GM21381 (cell line): ENCODE results near the gene WDR75.

Experiments
- ATAC-seq: cut with Tn5 transposase; IDR thresholded peaks from one replicate; pipeline ENCODE4 v1.9.1; 2021; ENCODE audit warnings: mild to moderate bottlenecking, moderate library complexity; ENCODE audit not compliant: unreplicated experiment

The WDR75 gene

DNA sequence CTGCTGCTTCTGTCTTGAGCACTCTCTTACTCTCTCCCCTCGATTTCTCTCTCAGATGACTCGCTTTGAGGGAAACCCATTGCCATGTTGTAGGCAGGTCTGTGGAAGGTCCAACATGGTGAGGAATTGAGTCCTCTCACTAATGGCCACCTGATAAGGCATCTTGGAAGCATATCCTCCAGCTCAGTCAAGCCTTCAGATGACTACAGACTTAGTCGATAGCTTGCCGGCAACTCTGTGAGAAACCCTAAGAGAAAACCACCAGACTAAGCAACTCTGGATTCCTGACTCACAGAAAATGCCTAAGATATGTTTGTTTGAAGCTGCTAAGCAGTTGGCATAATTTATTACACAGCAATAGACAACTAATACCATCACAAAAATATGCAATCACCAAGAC, 51.2 kb downstream of the WDR75 start:
- ATAC-seq, result no peak

DNA sequence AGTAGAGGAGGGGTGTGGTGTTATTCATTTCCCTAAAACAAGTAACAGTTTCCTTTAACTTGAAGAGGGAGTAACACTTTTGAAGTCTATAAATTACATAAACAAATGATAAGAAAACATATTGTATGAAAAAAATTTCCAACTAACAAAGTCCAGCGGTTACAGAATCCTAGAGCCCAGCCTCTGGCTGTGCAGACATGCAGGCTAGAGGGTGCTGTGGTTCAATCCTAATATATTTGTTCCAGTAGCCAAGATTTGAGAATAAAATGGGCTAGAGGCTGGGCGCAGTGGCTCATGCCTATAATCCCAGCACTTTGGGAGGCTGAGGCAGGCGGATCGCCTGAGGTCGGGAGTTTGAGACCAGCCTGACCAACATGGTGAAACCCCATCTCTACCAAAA, 56.9 kb downstream of the WDR75 start:
- ATAC-seq, result no peak

DNA sequence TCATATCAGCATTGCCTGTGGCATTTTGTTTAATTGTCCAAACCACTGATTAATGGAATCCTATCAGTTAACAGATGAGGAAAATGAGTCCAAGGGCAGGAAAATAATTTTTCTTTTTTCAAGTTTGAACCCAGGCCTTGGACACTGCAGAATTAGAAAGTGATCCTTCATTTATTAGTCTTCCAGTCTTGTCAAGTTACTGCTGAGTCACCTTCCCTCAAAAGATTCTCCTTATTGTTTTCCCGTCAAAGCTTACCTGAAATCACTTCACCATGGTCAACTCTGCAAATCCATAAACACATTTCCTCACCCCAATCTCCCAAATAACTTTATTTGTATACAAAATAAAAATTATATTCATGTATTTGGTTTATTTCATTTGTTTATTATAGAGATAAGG, 57.9 kb downstream of the WDR75 start:
- ATAC-seq, result no peak

DNA sequence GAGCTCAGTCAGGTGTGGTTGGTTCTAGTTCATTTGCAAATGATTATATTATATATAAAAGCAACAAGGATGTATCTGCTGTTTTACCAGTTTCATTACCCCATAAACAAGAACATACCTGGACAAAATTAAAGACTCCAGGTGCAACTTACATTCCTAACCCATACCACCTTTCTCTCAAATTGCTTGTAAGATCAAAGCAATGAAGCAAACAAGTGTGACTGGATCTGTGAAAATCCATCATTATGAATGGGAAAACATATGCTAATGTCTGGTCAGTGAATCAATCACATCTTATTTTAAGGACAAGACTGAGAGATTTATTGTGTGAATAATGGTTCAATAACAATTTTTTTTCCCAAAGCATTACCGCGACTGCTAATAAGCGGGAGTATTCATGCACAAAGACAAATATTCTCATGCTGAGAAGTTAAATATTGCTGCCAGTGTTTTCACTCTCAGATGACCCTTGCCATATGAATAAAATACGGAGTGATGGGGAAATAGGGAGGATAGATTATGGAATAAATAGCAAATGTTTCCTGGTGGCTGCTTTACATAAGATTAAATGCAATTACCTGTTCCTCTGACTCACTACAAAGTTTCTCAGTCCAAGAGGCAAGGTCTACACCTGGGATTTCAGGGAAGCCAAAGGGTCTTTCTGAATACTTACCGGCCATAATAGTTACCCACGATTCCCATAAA, 59.3 kb downstream of the WDR75 start:
- no peak for ATAC-seq

DNA sequence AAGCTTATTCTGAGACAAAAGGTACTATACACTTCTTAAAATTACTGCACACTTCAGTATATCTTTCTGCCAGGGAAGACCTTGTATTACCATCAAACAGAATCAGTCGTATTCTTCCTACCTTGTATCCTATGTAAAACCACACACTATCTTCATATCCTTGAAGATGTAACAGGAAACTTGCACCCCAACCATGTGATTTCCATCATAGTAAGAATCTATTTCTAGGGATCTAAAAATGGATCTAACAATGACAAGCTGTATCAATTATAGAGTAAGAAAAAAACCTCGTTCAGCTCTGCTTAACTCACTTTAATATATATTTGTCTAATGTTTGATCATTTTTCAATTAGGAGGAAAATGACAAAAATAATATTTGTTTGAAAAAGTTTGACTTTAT, 60.2 kb downstream of the WDR75 start:
- ATAC-seq, result no peak

DNA sequence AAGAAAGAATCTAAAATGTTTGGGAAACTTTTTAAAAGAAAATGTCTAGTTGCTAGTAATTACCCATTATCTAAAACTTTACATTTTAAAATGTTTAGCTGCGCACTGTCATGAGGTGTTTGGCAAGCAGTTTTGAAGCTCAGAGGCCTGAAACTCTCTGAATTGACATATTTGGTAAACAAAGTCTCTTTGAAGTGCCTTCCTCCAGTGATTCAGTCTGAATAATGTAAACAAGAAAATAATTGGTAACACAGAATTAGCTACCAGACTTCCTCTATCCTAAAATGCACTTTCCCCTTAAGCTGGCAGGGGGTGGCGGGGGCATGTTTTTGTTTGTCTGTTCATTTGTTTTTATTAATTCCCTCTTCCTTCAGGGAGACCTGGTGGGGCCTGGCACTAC, 61.4 kb downstream of the WDR75 start:
- ATAC-seq, result no peak

DNA sequence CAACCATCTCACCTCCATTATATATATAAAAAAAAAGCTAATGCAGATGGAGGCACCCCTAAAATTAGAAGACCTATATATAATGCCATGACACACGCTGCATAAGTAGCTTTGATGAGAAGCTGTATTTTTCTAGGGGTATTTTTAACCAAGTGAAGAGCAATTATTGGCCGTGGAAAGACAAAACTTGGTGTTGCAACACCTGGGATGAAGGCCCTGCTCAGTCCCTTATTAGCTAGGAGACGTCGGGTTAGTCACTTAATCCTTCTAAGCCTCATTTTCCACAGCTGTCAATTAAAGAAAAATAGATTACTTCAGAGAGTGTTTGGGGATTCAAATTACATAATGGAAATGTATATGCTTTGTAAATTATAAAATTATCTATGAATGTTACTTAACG, 63.0 kb downstream of the WDR75 start:
- no peak for ATAC-seq

DNA sequence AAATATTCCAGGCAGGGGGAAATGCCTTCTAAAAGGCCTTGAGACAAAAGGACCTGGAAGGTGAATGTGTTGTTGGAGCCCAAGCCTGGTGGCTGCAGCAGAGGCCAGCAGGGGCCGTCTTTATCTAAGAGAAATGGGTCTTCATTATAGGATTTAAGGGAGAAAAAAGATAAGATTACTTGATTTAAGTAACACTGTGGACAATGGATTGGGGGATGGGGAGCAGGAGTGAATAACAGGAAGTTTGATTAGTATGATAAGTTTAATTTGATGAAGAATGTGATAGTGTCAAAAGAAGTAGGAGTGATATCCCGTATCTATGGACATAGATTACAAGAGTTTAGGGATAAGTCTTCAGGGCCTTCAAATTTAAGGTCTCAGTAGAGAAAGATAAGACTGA, 64.2 kb downstream of the WDR75 start:
- ATAC-seq, result no peak

DNA sequence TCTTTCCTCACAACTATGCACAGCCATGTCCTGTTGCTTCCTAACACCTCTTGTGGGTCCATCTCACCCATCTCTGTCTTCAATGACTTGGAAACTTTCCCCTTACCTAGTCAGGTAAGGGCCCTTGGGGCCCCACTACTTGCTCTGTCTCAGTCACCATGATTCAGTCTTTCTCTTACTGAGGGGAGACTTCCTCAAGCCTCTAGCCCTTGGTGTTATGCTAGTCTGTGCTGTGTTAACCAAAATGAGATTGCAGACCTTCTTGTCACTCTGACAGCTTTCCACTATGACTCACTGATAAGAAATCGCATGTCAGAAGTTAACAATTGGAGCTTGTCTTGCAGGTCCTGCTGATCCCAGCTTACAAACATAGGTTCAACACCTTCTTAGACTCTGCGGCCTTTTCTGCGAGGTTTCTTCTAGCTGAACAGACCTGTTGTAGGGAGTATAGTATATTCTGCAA, 65.3 kb downstream of the WDR75 start:
- no peak for ATAC-seq

DNA sequence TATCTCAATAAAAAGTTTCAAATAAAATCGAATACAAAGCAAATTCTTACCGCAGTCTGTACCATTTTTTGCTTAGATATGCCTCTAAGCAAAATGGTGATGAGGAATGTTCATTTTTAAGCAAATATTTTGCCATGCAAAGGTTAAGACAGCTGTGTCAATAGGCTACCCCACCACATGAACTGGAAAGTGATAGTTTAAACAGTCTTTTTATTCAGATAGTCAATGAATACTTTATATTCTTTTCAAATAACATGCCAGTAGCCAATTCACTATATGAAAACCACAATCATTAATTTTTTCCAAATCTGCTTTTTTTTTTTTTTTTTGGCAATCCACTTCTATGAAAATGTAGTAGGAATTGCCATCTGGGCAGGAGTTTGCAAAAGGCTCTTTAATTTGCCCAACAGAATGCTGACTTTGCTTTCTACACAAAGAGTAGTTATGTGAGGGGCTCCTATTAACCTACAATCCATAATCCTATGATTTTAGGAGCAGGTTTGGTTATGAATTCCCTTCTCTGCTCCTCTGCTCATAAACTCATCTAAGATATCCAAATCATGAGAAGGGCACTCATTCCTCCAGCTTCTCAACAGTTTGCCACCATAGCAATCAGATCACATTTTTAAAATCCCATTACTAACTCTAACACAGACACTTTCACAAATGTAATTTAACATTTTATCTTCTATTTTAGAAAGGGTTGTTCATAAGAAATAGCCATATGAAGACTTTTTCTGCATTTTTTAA, 70.1 kb downstream of the WDR75 start:
- ATAC-seq, result no peak

DNA sequence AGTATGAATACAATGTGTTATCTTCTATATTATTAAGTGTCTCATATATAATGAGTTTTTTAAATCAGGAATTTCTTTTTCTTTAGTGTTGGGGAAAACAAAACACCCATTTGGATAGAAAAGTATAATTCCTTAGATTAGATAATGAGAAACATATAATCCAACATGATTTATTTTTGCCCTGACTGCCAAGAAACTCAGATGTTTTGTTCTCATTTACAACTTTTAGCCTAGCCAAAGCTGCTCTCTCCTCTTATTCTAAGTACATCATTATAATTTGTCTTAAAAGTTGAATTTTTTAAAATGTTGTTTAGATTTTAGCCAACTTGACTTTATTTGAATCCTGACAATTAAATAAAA, 70.7 kb downstream of the WDR75 start:
- ATAC-seq, result no peak

DNA sequence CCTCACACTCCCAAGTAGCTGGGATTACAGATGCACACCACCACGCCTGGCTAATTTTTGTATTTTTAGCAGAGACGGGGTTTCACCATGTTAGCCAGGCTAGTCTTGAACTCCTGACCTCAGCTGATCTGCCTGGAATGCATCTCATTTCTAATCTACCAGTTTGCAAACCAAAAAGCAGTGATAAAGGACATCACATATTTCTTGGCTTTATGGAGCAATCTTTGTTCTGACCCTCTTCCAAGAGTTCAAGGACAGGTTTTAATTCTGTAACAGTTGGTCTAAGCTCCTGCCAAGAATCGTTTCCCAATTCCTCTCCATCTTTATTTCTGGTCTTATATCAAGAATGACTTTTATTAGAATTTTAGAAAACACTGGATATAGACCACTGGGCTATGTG, 71.6 kb downstream of the WDR75 start:
- no peak for ATAC-seq

DNA sequence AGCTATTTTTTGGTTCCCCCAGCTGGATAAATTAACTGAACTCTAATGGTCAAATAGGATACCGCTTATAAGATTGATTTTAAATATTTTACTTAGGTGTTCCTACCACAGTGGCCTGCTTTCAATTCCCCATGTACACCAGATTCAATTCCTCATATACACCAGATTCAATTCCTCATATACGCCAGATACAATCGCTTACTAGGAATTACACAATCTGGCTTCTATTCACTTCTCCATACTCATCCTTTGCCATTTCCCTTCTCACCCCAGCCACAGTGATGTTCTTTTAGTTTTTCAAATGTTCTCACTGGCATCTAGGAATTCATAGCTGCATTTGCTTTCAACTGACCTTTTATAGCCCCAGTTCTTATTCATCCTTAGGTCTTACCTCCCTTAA, 72.8 kb downstream of the WDR75 start:
- ATAC-seq, result no peak

DNA sequence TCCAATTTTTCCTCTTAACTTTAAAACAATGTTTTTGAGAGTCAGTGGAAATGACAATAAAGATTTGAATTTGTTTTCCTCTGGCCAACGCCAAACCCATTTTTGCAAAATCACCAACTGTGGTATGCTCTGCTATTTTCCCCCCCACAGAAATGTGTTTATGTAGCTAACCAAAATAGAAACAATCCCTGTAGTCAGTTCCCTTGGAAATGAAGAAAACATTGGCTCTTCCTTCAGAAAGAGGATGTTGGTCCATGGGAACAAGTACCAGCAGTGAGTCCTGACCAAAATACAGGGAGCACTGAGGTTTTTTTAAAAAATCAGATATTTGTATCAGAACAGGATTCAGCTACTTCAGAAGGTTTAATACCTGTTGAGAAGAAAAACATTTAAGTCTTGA, 74.0 kb downstream of the WDR75 start:
- no peak for ATAC-seq

DNA sequence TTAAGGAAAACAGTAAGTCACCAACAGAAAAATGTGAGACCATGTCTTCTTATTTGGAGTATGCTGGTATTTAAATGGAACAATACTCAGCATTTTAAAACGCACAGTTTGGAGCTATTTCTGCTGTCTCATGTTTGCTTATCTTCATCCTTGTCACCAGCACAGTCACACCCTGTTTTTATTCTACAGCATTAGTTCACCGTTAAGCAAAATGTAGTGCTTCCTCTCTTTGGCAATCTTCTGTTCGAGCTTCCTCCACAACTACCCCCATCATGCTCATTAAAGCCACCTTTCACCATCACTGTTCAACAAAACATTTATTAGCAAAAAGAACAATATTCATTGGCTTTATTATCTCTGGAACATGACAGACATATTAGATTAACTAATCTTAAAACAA, 75.3 kb downstream of the WDR75 start:
- ATAC-seq, result no peak

DNA sequence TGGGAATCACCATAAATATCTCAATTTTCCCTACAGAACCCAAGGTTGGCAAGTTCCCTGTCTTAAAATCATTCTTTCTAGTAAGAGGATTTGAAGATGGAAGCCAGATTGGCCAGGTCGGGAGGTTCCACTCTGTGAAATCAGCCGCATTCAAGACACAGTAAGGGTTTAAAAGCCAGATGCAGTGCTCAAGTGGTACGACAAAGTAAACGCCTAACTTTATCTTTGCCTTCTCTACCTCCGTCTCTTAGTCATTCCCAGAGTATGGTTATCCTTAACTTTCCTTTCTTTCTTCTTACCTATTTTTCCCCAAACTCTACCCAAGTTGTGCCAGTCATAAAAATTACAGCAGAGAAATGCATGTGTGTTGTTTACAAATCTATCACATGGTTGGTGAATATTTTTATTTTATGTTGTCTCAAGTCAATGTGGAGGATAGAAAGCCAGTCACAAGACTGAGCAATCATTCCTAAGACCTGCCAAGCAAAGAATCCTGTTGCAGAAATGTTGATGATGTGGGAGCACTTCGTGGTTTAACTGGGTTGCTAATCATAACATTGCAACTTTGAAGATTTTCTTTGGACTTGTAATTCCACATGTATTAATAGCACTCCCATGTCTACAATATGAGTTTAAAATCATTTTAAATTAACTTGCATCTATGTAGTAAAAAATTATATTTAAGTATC, 76.7 kb downstream of the WDR75 start:
- no peak for ATAC-seq

DNA sequence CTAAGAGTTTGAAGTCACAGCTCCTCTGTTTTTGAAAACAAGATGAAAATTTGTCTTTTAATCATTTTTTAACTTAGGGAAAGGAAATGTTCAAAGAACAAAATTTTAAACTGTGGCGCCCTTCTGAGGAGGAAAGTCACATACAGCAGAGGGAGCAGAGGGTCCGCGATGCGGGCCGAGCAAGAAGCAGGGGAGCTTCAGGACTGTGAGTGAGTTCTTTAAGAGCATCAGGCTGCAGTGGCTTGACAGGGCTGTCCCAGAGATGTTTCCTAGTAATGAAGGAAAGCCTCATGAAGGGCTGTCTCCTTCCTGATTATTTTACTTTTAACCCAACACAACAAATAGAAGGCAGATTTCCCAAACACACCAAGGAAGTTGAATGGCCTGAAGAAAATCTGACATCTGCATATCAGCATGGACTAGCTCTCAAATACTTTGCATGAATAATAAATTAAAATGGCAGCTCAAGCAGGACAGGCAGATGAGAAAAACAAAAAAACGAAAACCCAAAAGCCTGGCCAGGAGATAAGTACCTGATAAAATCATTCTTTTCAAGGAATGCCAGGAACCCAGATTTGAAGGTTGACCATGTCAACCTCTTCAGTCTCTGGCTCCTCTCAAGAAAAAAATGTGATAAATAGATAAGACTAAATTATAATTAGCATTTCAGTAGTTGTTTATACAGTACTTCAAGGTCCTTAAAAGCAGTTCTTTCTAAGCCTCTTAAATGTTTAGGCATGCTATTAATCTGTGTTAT, 78.5 kb downstream of the WDR75 start:
- no peak for ATAC-seq

DNA sequence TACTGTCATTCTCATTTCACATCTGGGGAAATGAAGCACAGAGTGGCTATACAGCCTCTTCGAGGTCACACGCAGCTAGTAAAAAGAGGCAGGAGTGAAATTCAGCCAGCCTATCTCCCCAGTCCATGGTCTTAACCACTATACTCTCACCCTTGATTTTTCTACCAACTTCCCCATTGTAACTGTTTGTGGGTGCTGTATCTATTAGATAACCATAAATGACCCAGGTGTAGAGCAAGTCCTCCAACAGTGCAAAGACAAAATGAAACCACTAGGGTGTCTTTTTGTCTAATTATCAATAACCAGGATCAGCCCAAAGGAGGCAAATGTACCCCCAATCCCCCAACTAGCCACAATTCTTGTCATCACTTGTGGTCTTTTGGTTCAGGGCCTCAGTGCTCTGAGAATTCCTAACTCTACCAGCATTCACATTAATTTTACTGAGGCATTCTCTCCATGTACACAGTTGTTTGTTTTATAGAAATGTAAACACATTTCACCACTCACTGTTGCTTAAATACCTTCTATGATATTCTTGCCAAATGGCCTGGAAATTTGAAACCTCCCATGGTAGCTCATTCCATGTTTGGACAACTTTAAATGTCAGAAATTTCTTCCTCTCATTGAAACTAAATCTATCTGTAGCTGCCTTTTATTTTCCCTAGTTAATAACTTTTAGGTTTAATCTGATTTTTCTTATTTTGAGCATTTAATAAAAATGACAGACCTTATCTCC, 80.6 kb downstream of the WDR75 start:
- no peak for ATAC-seq

DNA sequence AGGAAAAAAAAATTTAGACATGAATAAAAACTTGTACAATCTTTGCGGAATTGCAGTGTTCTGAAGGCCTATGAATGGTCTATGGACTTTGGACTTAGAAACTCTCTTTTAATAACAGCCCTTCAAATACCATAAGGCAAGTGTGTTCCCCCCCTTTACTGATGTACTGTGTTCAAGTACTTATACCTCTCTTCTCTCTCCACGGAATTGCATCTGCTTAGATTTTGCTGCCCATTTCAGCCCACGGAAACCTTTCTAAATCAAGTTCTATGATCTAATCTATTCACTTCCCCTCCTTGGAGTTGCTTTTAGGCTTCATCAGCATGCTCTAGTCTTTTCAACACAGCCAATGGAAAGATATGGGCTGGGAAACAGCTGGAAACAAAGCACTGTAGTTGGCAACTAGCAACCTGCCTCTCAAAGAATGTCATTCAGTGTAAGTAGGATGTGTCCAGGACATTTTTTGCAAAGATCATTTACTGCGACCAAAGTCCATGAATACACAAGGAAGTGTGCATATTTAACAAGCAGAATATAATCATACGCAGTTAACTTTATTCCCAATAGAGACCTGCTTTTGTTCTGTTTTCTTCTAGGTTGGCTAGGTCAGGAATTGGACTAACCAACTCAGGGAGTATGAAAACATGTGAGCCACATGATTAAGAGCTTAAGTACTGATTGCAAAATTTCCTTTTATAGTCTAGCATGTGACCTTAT, 81.3 kb downstream of the WDR75 start:
- no peak for ATAC-seq

DNA sequence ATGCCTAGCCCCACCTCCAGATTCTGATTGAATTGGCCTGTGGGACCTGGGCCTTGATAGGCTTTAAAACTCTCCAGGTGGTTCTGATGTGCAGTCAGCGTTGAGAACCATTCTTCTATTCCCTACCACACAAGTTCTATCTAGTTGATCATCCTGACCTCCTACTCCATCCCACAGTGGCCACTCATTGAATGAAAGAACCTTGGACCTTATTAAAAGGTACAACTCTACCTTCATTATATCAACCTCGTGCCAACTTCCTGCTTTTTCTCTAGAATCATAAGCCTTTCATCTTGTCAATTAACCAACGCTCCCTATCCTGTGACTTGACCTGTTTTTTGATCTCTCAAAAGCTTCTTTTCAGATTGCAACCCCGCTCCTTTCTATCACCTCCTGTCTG, 83.5 kb downstream of the WDR75 start:
- ATAC-seq, result no peak
